ENCODE measurements around the gene USP54.

USP54 gene

GRCh38 chr10:73449113-73449512, 142.0 kb downstream of the USP54 start:
- Mint-ChIP-seq H3K27ac (no peak overlapping the region), H3K4me1 (ENCODE audit: low read depth) (no peaks in the 10 kb centered on the region), H3K36me3 (ENCODE audit: low read depth) (peaks cover 68% of the 10 kb centered on the region), H3K4me3 (no peak overlapping the region), H3K27me3 (no peaks in the 10 kb centered on the region), H3K9me3 (no peaks in the 10 kb centered on the region)
- intact Hi-C loops (cut with micrococcal nuclease) = no loop called here

GRCh38 chr10:73448384-73448783, 142.8 kb downstream of the USP54 start:
- H3K36me3 Mint-ChIP-seq (ENCODE audit: low read depth) = peaks cover 60% of the 10 kb centered on the region
- H3K9me3 Mint-ChIP-seq = no peaks in the 10 kb centered on the region
- H3K4me3 Mint-ChIP-seq = no peak overlapping the region
- no peak overlapping the region for H3K27ac Mint-ChIP-seq
- intact Hi-C loops (cut with micrococcal nuclease) = no loop called here
- no peaks in the 10 kb centered on the region for H3K4me1 Mint-ChIP-seq (ENCODE audit: low read depth)
- no peaks in the 10 kb centered on the region for H3K27me3 Mint-ChIP-seq

Data from dendritic cell treated with granulocyte-macrophage colony-stimulating factor and Interleukin-4, amounts not matched to agents 40 ng/mL and 50 ng/mL, for 4 days (primary cell).